Activated T-helper 1 cell treated with Interleukin-2 at 50 U/mL for 16 hours (primary cell): ENCODE results near the gene CTBP1.

Experiments used
- DNase-seq: peaks from one replicate; pipeline ENCODE4 v3.0.0-alpha.2; 2020; ENCODE audit warnings: low read depth

The CTBP1 gene

GRCh38 chr4:1210971-1211370 lies 38.0 kb downstream of the CTBP1 start:
- no peak for DNase-seq

- no peak for DNase-seq
Measured at GRCh38 chr4:1210241-1210841, 38.6 kb downstream of the CTBP1 start.

GRCh38 chr4:1209821-1210220 lies 39.1 kb downstream of the CTBP1 start:
- no peak for DNase-seq

- no peak for DNase-seq
Measured at GRCh38 chr4:1208970-1209704, 39.8 kb downstream of the CTBP1 start.

- no peak for DNase-seq
Measured at GRCh38 chr4:1208266-1208961, 40.5 kb downstream of the CTBP1 start.

GRCh38 chr4:1207603-1208265 lies 41.2 kb downstream of the CTBP1 start:
- DNase-seq: no peak

- DNase-seq: no peak
Measured at GRCh38 chr4:1207157-1207470, 41.8 kb downstream of the CTBP1 start.

- DNase-seq: no peak
Measured at GRCh38 chr4:1206299-1207156, 42.4 kb downstream of the CTBP1 start.

GRCh38 chr4:1205586-1206298 lies 43.2 kb downstream of the CTBP1 start:
- DNase-seq: no peak

- no peak for DNase-seq
Measured at GRCh38 chr4:1204828-1205585, 43.9 kb downstream of the CTBP1 start.

- no peak for DNase-seq
Measured at GRCh38 chr4:1204286-1204827, 44.6 kb downstream of the CTBP1 start.

- DNase-seq: no peak
Measured at GRCh38 chr4:1203026-1203616, 45.8 kb downstream of the CTBP1 start.

- DNase-seq: no peak
Measured at GRCh38 chr4:1202526-1203011, 46.4 kb downstream of the CTBP1 start.

GRCh38 chr4:1201851-1202525 lies 46.9 kb downstream of the CTBP1 start:
- peak; percentile 73 for DNase-seq

GRCh38 chr4:1200425-1201035 lies 48.4 kb downstream of the CTBP1 start:
- DNase-seq: no peak

GRCh38 chr4:1199556-1200331 lies 49.2 kb downstream of the CTBP1 start:
- DNase-seq: no peak

GRCh38 chr4:1198098-1198844 lies 50.7 kb downstream of the CTBP1 start:
- no peak for DNase-seq
